Fibroblast of peridontal ligament (primary cell): Measurements from ENCODE around the gene STXBP5.

Experiments
- DNase-seq: peaks from one replicate; pipeline ENCODE4 v3.0.0-alpha.2; 2010; ENCODE audit errors: extremely low read depth

STXBP5 gene

GRCh38 chr6:147381712-147382111, 177.5 kb downstream of the STXBP5 start:
- DNase-seq = peak; percentile 83

GRCh38 chr6:147382945-147383554, 178.8 kb downstream of the STXBP5 start:
- DNase-seq = peak; percentile 59

GRCh38 chr6:147384029-147384428, 179.8 kb downstream of the STXBP5 start:
- no peak for DNase-seq

DNA sequence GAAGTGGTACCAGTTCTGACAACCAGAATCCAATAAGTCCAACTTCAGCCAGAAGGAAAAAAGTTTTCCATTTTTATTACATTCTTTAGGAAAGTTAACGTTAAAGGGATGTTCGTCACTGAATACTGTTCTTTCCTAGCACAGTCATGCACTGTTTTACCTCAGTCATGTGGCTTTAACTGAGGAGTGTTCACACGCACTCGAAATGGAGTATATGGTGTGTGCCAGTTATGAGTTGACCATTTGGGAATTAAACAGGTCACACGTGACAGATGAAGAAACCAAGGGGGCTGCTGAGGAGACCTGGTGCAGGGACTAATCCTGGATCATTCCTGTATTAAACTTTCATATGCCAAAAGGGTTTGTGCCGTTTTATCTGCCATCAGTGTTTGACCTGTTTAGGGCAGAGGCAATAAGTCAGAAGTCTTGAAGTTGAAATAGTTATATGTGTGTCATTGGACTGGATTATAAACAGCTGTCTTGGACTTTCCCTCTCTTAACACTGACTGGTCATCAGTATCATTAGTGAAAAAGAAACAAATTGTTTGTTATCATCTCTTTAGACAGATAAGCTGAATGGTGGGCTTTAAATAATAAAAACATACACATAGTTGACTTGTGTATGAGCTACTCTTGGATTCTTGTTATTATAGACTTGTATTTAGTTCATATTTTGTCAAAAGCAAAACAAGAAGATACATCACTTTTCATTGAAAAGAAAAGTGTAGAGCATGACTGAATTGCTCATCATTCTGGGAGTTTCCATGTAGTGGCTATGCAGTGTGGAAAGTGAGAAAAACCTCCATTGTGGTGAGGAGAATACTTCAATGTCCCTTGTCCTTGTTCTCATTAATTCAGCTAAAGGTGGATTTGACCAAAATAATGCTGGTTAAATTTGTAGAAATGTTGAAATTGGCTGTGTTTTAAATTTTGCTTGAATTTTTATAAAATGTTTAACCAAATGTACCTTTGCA, 180.8 kb downstream of the STXBP5 start:
- no peak for DNase-seq

DNA sequence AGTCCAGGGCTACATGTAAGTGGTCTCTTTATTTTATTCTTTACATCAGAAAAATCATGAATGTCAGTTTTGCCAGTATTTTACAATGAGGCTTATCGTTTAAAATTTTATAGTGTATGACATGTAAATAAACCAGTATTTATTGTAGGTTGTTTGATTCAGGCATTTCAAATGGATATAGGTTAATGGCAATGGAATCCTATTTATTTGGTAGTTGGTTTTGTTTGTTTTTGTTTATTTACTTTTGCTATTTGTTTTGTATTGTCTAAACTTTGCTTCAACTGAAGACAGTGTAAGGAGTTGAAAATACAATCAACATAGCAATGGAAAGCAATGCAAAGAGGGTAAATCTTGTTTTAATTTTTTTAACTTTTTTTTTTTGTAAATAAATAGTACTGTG, 185.2 kb downstream of the STXBP5 start:
- DNase-seq = no peak

DNA sequence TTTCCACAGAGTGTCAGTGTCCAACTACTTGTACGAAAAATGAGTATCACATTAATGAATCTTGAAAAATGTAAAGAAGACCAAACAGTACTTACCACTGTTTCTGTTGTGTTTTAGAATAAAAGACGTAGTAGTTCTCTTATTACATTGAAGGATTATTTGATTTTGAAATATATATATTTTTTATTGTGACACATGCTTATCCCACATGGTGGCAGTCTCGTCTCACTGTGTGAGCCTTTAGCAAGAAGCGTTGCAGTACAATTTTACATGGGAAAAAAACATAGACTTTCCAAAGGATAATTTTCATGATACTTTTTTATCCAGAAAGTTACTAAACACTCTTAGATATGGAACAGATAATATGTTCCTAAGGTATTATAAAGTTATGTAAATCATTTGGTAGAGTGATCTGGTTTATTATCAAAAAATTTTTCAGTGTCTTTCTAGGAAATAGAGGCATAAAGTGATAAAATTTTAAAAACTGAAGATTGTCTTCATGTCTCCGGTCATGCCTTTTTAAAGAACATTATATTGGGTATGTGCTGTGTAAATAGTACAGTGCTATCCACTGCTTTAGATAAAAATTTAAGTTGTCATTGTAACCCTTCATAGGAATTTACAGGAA, 186.8 kb downstream of the STXBP5 start:
- peak; percentile 57 for DNase-seq

DNA sequence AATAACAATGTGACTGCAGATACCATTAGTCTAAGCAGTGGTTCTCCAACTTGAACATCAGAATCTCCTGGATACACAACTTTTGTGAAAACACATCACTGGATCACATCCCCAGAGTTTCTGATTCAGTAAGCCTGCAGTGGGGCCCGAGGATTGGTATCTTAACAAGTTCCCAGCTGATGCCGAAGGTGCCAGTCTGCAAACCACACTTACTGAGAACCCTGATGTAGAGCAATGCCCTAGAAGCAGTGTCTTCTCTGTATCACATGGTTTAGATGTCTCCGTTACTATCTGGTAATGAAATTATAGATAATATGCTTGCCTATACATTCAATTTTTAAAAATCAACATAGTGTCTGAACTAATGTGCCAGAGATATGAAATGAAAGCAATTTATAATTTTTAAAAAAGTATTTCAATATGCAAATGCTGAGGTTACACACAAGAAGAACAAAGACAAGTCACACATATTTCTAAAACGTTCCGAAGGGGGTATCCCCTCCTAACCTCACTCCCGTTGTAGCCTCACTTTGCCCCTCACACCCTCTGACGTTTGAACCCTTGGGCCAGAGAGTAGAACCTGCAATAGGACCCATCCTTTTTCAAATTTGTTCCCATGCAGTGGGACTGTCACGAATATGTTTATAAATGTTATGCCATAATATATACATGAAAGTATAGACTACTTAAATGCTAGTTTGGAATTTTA, 188.9 kb downstream of the STXBP5 start:
- no peak for DNase-seq

GRCh38 chr6:147395158-147395557, 190.9 kb downstream of the STXBP5 start:
- peak; percentile 17 for DNase-seq

DNA sequence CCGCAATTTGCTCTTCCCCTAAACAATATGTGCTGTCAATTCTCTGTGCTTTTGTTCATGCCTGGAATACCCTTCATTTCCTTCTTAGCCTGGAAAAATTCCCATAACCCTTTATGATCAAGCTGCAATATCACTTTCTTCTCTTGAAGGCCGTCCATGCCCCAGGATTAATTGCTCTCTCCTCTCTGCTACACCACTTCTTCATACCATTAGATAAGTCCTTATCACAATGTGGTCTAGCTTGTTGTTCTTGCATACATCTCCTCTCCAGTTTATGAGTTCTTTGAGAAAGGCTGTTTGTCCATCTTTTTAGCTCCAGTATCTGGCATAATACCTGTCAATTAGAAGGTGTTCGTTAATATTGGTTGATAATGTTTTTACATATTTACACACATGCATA, 193.1 kb downstream of the STXBP5 start:
- no peak for DNase-seq

DNA sequence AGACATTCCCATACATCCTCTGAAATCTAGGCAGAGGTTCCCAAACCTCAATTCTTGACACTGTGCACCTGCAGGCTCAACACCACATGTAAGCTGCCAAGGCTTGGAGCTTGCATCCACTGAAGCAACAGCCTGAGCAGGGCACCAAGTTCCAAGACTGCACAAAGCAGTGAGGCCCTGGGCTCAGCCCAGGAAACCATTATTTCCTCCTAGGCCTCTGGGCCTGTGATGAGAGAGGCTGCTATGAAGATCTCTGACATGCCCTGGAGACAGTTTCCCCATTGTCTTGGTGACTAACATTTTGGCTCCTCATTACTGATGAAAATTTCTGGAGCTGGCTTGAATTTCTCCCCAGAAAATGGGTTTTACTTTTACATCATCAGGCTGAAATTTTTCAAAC, 196.8 kb downstream of the STXBP5 start:
- DNase-seq = no peak

DNA sequence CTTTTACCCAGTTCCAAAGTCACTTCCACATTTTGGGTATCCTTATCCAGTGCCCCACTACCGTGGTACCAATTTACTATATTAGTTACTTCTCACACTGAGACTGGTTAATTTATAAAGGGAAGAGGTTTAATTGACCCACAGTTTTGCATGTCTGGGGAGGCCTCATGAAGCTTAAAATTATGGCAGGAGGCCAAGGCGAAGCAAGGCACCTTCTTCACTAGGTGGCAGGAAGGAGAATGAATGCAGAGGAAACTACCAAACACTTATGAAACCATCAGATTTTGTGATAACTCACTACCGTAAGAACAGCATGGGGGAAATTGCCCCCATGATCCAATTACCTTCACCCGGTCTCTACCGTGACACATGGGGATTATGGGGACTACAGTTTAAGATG, 197.6 kb downstream of the STXBP5 start:
- no peak for DNase-seq

- no peak for DNase-seq
Observed at GRCh38 chr6:147406783-147407182, 202.6 kb downstream of the STXBP5 start.

DNA sequence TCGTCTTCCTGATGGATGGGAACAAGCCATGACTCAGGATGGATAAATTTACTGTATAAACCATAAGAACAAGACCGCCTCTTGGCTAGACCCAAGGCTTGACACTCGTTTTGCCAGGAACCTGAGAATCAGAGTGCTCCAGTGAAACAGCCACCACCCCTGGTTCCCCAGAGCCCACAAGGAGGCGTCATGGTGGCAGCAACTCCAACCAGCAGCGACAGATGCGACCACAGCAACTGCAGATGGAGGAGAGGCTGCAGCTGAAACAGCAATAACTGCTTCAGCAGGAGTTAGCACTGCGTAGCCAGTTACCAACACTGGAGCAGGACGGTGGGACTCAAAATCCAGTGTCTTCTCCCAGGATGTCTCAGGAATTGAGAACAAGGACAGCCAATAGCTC, 203.4 kb downstream of the STXBP5 start:
- no peak for DNase-seq

DNA sequence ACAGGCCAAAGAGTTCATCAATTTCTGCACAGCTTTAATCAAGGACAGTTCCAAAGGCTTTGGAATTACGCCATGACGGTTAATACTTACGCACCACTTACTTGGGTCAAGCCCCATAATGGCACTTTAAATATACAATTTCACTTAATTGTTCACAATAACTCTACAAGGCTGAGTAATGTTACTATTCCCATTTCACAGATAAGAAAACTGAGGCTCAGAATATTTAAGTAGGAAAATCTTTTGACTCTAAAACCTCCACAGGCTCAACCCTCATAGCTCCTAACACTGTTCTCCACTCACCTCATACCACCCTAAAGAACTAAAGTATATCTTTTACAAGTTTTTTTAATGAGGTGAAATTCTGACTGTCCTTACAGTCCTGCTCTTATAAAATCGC, 212.4 kb downstream of the STXBP5 start:
- no peak for DNase-seq

GRCh38 chr6:147417954-147418353, 213.7 kb downstream of the STXBP5 start:
- no peak for DNase-seq

- no peak for DNase-seq
Observed at GRCh38 chr6:147418523-147418922, 214.3 kb downstream of the STXBP5 start.

- DNase-seq = no peak
Observed at GRCh38 chr6:147421903-147422302, 217.7 kb downstream of the STXBP5 start.

GRCh38 chr6:147423111-147423510, 218.9 kb downstream of the STXBP5 start:
- DNase-seq = no peak

- DNase-seq = no peak
Observed at GRCh38 chr6:147429794-147430193, 225.6 kb downstream of the STXBP5 start.

DNA sequence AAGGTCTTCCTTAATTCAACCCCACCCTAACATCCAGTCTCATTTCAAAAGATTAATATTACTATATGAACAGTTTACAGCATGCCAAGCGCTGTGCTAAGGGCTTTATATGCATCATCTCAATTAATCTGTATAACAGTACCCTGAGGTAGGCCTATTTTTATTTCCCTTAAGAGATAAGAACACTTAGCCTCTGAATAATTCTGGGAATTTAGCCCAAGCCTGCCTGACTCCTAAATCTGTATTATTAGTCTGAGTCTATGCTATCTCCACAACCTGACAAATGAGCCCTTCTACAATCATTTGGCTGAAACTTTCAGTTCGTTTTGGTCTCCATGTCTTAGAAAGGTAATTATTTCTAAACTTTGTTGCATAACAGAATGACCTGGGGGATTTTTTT, 226.6 kb downstream of the STXBP5 start:
- DNase-seq = no peak

DNA sequence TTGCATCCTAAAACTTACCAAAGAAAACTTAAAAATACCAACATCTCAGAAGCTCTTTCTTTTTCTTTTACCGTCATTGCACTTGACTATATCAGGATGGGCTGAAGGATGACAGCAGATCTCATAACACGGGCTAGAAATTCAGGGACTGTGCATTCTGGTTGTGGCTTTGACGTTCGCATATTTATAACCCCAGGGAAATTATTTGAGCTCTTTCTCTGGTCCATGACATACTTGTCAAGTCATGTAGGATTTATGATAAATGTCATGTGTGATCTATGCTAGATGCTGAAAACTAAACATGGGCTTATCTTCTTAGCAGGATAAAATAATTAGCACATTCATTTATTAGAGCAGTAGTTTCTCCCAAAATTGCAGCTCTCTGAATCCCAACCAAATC, 229.9 kb downstream of the STXBP5 start:
- DNase-seq = no peak

DNA sequence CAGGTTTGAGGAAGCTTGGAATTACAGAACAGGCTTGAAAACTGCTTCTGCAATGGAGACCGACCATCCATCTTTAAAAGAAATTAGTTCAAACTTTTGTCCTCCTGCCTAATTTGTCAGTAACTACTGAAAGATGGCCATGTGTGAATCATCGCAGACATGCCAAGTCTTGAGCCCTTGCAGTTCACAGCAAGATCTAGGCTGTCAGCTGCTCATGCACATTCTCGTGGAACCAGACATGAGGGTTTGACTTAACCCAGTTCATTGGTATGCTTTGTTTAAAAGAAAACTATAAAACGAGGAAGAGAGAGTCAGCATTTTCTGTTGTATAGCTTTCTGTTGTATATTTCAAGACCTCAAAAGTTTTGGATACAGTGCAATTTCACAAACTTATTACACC, 230.3 kb downstream of the STXBP5 start:
- peak; percentile 15 for DNase-seq
